Fibroblast of pulmonary artery (primary cell): ENCODE measurements around the gene BMS1.

ENCODE experiments used
- DNase-seq: peaks from one replicate; pipeline ENCODE4 v3.0.0-alpha.2; 2010; ENCODE audit warnings: low read depth
- H3K4me3 ChIP-seq: replicated peaks from 2 replicates; pipeline ENCODE4 v1.5.1; 2011; ENCODE audit warnings: low read depth, mild to moderate bottlenecking, control low read depth, low read length, moderate library complexity
- CTCF ChIP-seq: IDR thresholded peaks from 2 replicates; pipeline ENCODE4 v1.5.1; 2011; ENCODE audit warnings: mild to moderate bottlenecking, control low read depth, low read length, inconsistent platforms; ENCODE audit errors: missing control alignments

BMS1 gene

GRCh38 chr10:42753507-42754154, 29.0 kb upstream of the BMS1 start:
- TF ChIP-seq CTCF = no peak
- H3K4me3 ChIP-seq = peak overlapping the region; percentile 44
- no peak for DNase-seq

GRCh38 chr10:42754155-42755027, 28.2 kb upstream of the BMS1 start:
- H3K4me3 ChIP-seq = peak overlapping the region; percentile 44
- DNase-seq = peak; percentile 9
- TF ChIP-seq CTCF = no peak

- TF ChIP-seq CTCF = no peak
- no peak overlapping the region for H3K4me3 ChIP-seq
- DNase-seq = no peak
Observed at GRCh38 chr10:42755028-42755451, 27.6 kb upstream of the BMS1 start.

- DNase-seq = no peak
- H3K4me3 ChIP-seq = no peak overlapping the region
- TF ChIP-seq CTCF = no peak
Observed at GRCh38 chr10:42755556-42756093, 27.0 kb upstream of the BMS1 start.

- H3K4me3 ChIP-seq = no peak overlapping the region
- no peak for TF ChIP-seq CTCF
- DNase-seq = no peak
Observed at GRCh38 chr10:42767906-42768305, 14.7 kb upstream of the BMS1 start.

- no peak for DNase-seq
- H3K4me3 ChIP-seq = no peak overlapping the region
- TF ChIP-seq CTCF = no peak
Observed at GRCh38 chr10:42768581-42769152, 13.9 kb upstream of the BMS1 start.
